Measurements from ENCODE around the gene LRRC4C. TPM values are rescaled to one million over a fixed set of nuclear protein-coding genes. Genes with fewer than 3 reads are reported as not detected.

The LRRC4C gene
- total RNA-seq, 1 experiment from 2014 or later = 0.13 TPM

DNA sequence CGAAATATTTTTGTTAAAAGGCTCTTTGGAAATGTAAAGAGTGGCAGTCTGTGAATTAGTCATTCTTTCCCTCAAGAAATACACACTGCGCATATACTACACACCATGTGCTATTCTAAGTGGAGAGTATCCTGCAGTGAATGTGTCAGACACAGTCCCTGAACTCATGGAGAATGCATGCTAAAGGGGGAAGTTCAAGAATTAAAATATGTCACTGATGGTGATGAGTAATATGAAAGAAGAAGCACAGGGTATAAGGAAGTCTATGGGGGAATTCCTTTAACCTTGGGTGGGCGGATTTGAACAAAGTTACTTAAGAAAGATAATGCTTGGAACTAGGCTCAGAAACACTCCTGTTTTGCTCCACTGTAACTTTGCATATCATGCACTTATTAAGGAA lies 153.0 kb downstream of the LRRC4C start:
- Mint-ChIP-seq H3K36me3 (ENCODE audit: insufficient read depth in 1 of 3, low read depth in 3 of 3) (peaks cover 0 to 6% (median 5%) of the 10 kb centered on the region in 3 experiments; a peak in 6 of 7 replicates), H3K4me3 (no peak overlapping the region), H3K27ac (no peak overlapping the region), H3K4me1 (peaks cover 10 to 19% of the 10 kb centered on the region in 2 experiments; a peak in 3 of 4 replicates), H3K27me3 (ENCODE audit: low read depth) (no peaks in the 10 kb centered on the region; the same call in 1 of the 2 replicates), H3K9me3 (peaks cover 10% of the 10 kb centered on the region in 2 experiments)
- Histone ChIP-seq H3K14ac (ENCODE audit: insufficient read depth, low read length) (no peak overlapping the region), H3K56ac (ENCODE audit: insufficient read length, low read depth, low read length) (no peak overlapping the region), H3K4ac (ENCODE audit: low read depth, low read length) (no peak overlapping the region), H3K27me3 (ENCODE audit: insufficient read depth, low read length) (no peaks in the 10 kb centered on the region), H3K9me3 (ENCODE audit: control insufficient read depth, low read depth, low read length) (no peaks in the 10 kb centered on the region), H4K20me1 (ENCODE audit: control insufficient read depth, insufficient read depth, insufficient read length) (no peaks in the 10 kb centered on the region), H3K23me2 (ENCODE audit: insufficient read length, low read depth, low read length, poor library complexity, severe bottlenecking) (no peaks in the 10 kb centered on the region), H2BK15ac (ENCODE audit: low read depth, low read length) (no peak overlapping the region), H3K9ac (ENCODE audit: extremely low read depth, insufficient read length, low read length) (no peak overlapping the region), H3K4me2 (ENCODE audit: insufficient read depth, insufficient read length, low read length) (no peak overlapping the region), H2AFZ (ENCODE audit: low read length) (no peak overlapping the region), H2BK120ac (ENCODE audit: low read depth, low read length, poor library complexity, severe bottlenecking) (no peak overlapping the region), H2BK5ac (ENCODE audit: insufficient read length, low read length) (no peak overlapping the region), H3T11ph (ENCODE audit: low read length) (no peak overlapping the region), H2BK12ac (ENCODE audit: insufficient read length, low read depth, low read length) (no peak overlapping the region), H3K18ac (ENCODE audit: insufficient read length, low read depth, low read length) (no peak overlapping the region), H3K27ac (ENCODE audit: insufficient read length, low read depth, low read length) (no peak overlapping the region), H2BK20ac (ENCODE audit: low read depth, low read length, poor library complexity, severe bottlenecking) (no peak overlapping the region), H3K79me2 (ENCODE audit: insufficient read depth, low read length) (no peaks in the 10 kb centered on the region), H2AK5ac (ENCODE audit: insufficient read length, low read length) (no peak overlapping the region), H4K91ac (ENCODE audit: insufficient read length, low read depth, low read length) (no peak overlapping the region), H4K5ac (ENCODE audit: insufficient read length, low read depth, low read length) (no peak overlapping the region), H3K23ac (ENCODE audit: insufficient read length, low read depth, low read length) (no peak overlapping the region), H3K79me1 (ENCODE audit: insufficient read depth, low read depth, low read length, poor library complexity, severe bottlenecking) (no peaks in the 10 kb centered on the region), H3K4me1 (ENCODE audit: insufficient read depth, low read length) (no peaks in the 10 kb centered on the region), H4K8ac (replicated peaks; ENCODE audit: insufficient read length, low read depth, low read length) (no peak overlapping the region)
- no peak for DNase-seq
- WGBS (ENCODE audit: extremely low coverage, insufficient read length, low lambda C conversion rate) = no CpG with 5 or more reads among the region's 3 CpGs
- TF ChIP-seq CTCF (conservative IDR thresholded peaks at IDR 0.05) = no peak

Data from H9 (cell line).